HG02610 (cell line): ENCODE measurements around the gene CDH9.
"Not testable (repeated sequence)": the region's sequence is repeated elsewhere in the genome, so short reads cannot be mapped to it uniquely, and the experiment has no call there.

Source experiments
- ATAC-seq: cut with Tn5 transposase; IDR thresholded peaks from one replicate; pipeline ENCODE4 v1.9.1; 2021; ENCODE audit warnings: mild to moderate bottlenecking, moderate library complexity; ENCODE audit not compliant: unreplicated experiment

The CDH9 gene

DNA sequence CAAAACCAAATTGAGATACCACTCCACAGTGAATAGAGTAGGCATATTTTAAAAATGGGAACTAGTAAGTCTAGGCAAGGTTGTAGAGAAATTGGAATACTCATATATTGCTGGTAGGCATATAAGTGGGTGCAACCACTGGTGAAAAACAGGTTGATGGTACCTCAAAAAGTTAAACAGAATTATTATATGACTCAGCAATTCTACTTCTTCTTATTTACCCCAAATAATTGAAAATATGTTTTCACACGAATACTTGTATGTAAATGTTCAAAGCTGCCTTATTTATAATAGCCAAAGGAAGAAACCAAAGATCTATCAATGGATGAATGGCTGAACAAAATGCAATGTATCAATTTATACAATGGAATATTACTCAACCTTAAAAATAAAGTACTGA is 79.1 kb downstream of the CDH9 start:
- no peak for ATAC-seq

DNA sequence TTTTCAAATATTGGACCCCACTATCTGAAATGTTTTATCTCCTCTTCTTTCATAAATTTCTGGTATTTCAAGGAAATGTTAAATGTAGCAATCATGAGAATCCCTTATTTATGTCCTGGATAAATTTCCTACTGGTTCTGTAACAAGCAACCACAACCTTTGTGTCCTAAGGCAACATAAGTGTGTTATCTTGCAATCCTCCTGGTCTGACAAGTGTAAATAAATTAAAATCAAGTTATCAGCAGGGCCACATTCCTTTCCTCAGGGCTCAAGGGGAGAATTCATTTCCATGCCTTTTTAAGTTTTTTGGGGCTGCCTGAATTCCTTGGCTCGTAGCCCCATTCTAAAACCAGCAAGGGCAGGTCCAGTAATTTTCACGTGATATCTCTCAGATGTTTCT is 83.2 kb downstream of the CDH9 start:
- no peak for ATAC-seq

DNA sequence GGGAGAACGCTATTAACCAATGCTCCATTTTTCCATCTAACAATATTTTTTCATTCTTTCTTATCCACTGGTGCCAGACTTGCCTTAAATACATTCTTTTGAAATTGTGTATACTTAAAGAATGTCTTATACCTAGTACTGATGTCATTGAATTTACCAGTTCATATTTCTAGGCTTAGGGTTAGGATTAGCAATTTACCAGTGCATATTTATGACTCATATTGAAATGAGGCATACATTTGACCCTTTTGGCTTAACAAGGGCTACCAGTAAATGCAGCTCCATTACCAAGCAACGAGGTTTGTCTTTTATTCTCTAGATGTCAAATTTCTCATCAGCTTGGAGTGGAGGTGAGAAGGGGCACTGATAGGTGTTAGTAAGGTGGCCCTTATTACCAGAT is 89.5 kb downstream of the CDH9 start:
- ATAC-seq: no peak

DNA sequence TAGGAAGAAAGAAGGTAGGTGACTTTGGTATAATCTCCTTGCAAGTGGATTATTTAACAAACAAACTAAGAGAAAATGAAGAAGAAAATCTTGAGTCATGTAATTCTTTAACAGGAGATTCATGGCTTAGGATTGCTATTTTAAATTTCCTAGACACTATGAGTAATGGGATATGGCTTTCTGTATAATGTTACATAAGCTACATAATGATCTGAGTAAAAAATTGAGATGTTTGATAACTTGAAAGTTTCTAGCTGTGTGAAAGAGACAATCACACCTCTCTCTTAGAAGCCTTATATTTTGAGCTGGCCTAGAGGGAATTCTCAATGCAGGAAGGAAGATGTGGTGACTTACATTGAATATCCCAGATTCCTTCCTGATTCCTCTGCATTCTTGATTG is 92.5 kb downstream of the CDH9 start:
- ATAC-seq: no peak

GRCh38 chr5:26942481-26942880 is 95.9 kb downstream of the CDH9 start:
- ATAC-seq: no peak

GRCh38 chr5:26940994-26941393 is 97.4 kb downstream of the CDH9 start:
- ATAC-seq: no peak

DNA sequence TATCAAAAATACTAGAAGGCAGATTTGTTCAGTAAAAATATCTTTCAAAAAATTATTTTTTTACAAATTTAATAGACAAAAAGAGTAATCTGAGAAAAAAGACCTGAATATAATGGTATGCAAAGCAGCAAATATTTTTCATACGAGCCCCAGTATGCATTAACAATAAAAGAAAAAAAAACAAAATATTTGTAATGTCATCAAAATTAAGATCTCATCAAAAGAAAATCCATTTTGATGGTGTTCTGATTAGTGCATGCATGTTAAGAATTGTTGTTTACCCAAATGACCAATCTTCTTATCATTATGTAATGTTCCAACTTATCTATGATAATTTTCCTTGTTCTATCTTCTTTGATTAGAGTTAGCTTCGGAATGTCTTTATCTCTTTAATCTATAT is 106.1 kb downstream of the CDH9 start:
- no peak for ATAC-seq

- no peak for ATAC-seq
These were observed 116.9 kb downstream of the CDH9 start for GRCh38 chr5:26921439-26921838.

GRCh38 chr5:26903469-26903868 is 134.9 kb downstream of the CDH9 start:
- no peak for ATAC-seq

DNA sequence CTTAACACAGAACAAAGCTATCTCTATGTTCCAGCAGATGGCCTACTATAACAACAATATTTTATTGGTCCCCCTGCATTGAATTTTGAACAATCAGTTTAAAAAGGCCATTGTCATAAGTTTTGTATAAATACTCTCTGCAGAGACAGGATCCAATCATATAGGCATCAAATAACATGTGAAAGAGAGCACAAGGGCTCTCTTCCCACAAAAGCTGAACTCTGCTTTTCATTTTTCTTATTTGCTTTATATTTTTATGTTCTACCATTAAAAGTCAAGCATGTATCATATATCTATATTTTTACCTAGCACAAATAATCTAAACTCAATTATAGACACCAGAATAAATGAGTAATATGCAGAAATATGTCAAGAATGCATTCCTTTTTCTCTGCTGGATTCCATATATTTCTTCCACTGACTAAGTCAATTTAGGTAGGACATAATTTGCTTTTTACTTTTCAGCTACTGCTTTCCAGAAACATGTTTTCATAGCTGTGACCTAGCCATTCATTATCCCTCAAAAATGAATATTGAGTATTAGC is 143.6 kb downstream of the CDH9 start:
- no peak for ATAC-seq

- no peak for ATAC-seq
These were observed 145.3 kb downstream of the CDH9 start for GRCh38 chr5:26893078-26893477.

DNA sequence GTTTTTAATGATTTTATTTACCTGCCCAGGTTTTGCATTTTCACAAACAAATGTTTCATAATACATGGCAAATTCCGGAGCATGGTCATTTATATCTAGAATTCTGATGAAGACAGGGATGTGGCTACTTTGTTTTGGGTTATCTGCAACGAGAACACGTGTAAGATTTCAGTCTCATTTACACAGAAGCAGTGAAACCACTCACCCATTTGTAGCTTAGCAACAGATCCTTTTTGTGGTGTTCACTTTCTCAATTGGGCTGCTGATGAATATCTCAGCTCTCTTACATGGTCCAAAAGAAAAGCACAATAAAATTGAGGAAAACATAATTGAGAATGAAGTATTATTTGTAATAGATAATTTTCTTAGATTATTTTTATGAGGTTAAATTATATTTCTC is 148.6 kb downstream of the CDH9 start:
- no peak for ATAC-seq

GRCh38 chr5:26884481-26884880 is 153.9 kb downstream of the CDH9 start:
- no peak for ATAC-seq

- ATAC-seq: no peak
These were observed 155.0 kb downstream of the CDH9 start for GRCh38 chr5:26883375-26883774.

- no peak for ATAC-seq
These were observed 156.5 kb downstream of the CDH9 start for GRCh38 chr5:26881901-26882300.

DNA sequence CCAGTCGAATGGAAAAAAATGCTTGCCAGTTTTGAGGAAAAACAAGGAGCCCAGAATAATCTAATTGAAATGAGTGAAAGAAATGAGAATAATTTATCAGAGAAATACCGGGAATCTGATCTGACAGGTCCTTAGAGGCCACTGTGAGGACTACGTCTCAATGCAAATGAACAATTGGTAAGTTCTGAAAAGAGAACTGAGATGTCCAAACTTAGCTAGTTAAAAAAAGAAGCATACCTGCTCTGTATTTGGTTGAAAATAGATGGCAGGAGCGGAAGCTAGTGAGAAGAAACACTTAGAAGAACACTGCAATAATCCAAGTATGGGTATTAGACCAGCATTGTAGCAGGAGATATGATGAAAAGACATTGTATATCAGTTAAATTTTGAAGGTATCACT is 161.2 kb downstream of the CDH9 start:
- no peak for ATAC-seq

- no peak for ATAC-seq
These were observed 166.0 kb downstream of the CDH9 start for GRCh38 chr5:26872337-26872736.

- ATAC-seq: no peak
These were observed 168.6 kb downstream of the CDH9 start for GRCh38 chr5:26869781-26870180.

- ATAC-seq: no peak
These were observed 169.9 kb downstream of the CDH9 start for GRCh38 chr5:26868504-26868903.

GRCh38 chr5:26864061-26864460 is 174.3 kb downstream of the CDH9 start:
- no peak for ATAC-seq

DNA sequence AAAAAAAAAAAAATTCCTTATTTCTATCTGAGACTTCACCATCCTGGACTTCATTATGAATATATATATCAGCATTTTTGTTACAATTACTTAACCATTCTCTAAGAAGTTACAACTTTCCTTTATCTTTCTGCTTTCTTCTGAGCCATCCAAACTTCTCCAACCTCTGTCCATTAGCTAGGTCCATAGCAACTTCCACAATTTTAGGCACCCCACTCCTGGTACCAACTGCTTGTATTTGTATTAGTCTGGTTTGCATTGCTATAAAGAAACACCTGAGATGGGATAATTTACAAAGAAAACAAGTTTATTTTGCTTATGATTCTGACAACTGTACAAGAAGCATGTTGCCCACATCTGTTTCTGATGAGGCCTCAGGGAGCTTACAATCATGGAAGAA is 182.1 kb downstream of the CDH9 start:
- no peak for ATAC-seq

DNA sequence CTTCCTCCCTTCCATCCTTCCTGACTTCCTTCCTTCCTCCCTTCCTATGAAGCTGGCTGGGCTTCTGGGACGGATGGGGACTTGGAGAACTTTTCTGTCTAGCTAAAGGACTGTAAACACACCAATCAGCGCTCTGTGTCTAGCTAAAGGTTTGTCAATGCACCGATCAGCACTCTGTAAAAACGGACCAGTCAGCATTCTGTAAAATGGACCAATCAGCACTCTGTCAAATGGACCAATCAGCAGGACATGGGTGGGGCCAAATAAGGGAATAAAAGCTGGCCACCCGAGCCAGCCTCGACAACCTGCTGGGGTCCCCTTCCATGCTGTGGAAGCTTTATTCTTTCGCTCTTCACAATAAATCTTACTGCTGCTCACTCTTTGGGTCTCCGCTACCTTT is 185.9 kb downstream of the CDH9 start:
- ATAC-seq: not testable (repeated sequence)

GRCh38 chr5:26847041-26847736 is 191.2 kb downstream of the CDH9 start:
- no peak for ATAC-seq
